Dendritic cell treated with granulocyte-macrophage colony-stimulating factor and Interleukin-4, amounts not matched to agents 40 ng/mL and 50 ng/mL, for 4 days (primary cell): Measurements from ENCODE around the gene DAZAP1.

Experiments
- H3K27ac Mint-ChIP-seq: one replicate; pipeline ENCODE4 v1.8.0; 2022; ENCODE audit warnings: mild to moderate bottlenecking, mixed read lengths
- H3K27me3 Mint-ChIP-seq: one replicate; pipeline ENCODE4 v1.8.0; 2022; ENCODE audit warnings: mild to moderate bottlenecking, mixed read lengths
- H3K36me3 Mint-ChIP-seq: one replicate; pipeline ENCODE4 v1.8.0; 2022; ENCODE audit warnings: low read depth, mixed read lengths
- H3K4me1 Mint-ChIP-seq: one replicate; pipeline ENCODE4 v1.8.0; 2022; ENCODE audit warnings: low read depth, mixed read lengths
- H3K4me3 Mint-ChIP-seq: one replicate; pipeline ENCODE4 v1.8.0; 2022; ENCODE audit warnings: mild to moderate bottlenecking, moderate library complexity, mixed read lengths
- H3K9me3 Mint-ChIP-seq: one replicate; pipeline ENCODE4 v1.8.0; 2022; ENCODE audit warnings: mixed read lengths
- intact Hi-C: fragments of 100-400 bp; cut with micrococcal nuclease; formaldehyde crosslinking; loops from one replicate; pipeline ENCODE4 v1.15.0; 2022

The DAZAP1 gene

DNA sequence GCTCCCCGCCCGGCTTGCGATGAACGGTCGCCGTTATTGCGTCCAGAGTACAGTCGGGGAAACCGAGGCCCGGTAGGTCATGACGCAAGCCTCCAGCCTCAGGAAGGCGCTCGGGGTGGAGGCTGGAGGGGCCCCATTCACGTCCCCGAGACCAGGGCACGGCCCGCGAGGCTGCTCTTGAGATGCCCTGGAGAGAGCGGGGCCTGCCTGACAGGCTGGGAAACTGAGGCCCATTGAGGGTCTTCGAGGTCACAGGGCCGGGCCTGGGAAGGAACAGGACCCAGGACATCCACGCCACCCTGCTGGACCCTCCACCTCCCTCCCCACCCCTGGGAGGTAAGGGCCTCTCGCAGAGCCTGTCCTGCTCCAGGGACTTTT is 23.3 kb upstream of the DAZAP1 start:
- Mint-ChIP-seq H3K27ac (peak overlapping the region; percentile 92), H3K4me3 (peak overlapping the region; percentile 82), H3K27me3 (peaks cover 13% of the 10 kb centered on the region), H3K4me1 (peaks cover 43% of the 10 kb centered on the region), H3K9me3 (no peaks in the 10 kb centered on the region), H3K36me3 (peaks cover 43% of the 10 kb centered on the region)
- intact Hi-C loops: no loop called here

DNA sequence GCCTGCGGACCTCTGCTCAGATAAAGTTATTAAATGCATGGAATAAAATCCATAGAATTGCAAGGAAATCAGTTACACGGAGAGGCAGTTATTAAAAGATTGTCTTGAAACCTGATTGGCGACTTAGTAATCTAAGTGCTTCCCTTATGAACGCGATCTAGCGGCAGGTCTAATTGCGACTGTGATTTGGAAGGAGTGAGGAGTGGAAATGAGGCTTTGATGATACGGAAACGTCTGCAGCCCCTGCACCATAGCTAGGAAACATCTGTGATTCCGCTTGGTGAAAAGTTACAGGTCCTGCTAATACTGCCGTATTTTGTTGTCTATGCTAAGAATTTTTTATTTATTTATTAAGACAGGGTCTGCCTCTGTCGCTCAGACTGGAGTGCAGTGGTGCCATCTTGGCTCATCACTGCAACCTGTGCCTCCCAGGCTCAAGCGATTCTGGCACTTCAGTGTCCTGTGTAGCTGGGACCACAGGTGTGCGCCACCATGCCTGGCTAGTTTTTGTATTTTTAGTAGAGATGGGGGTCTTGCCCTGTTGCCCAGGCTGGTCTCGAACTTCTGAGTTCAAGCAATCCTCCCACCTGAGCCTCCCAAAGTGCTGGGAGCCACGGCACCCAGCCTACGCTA is 22.8 kb upstream of the DAZAP1 start:
- H3K27me3 Mint-ChIP-seq: peaks cover 11% of the 10 kb centered on the region
- H3K4me1 Mint-ChIP-seq: peaks cover 43% of the 10 kb centered on the region
- peak overlapping the region; percentile 92 for H3K27ac Mint-ChIP-seq
- peaks cover 48% of the 10 kb centered on the region for H3K36me3 Mint-ChIP-seq
- no peaks in the 10 kb centered on the region for H3K9me3 Mint-ChIP-seq
- intact Hi-C loops: no loop called here
- H3K4me3 Mint-ChIP-seq: peak overlapping the region; percentile 82

DNA sequence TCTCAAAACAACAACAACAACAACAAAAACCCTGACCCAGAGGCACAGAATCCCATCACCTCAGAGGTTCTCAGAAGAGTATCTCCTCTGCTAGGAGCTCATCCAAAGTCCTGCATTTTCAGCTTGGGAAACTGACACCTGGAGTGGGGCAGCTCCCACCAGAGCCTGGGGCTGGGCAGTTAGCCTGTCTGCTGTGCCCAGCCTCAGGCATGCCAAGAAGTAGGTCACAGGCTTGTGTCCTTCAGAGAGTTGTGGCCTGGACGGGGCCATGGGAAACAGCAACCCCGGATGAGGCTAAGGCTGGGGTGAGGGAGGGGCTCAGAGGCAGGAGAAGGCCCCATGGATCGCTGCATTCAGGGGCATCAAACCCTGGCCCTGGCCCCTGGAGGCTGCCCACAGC is 21.6 kb upstream of the DAZAP1 start:
- intact Hi-C loops: no loop called here
- Mint-ChIP-seq H3K4me3 (no peak overlapping the region), H3K36me3 (peaks cover 60% of the 10 kb centered on the region), H3K27me3 (no peaks in the 10 kb centered on the region), H3K9me3 (no peaks in the 10 kb centered on the region), H3K4me1 (peaks cover 37% of the 10 kb centered on the region), H3K27ac (no peak overlapping the region)

DNA sequence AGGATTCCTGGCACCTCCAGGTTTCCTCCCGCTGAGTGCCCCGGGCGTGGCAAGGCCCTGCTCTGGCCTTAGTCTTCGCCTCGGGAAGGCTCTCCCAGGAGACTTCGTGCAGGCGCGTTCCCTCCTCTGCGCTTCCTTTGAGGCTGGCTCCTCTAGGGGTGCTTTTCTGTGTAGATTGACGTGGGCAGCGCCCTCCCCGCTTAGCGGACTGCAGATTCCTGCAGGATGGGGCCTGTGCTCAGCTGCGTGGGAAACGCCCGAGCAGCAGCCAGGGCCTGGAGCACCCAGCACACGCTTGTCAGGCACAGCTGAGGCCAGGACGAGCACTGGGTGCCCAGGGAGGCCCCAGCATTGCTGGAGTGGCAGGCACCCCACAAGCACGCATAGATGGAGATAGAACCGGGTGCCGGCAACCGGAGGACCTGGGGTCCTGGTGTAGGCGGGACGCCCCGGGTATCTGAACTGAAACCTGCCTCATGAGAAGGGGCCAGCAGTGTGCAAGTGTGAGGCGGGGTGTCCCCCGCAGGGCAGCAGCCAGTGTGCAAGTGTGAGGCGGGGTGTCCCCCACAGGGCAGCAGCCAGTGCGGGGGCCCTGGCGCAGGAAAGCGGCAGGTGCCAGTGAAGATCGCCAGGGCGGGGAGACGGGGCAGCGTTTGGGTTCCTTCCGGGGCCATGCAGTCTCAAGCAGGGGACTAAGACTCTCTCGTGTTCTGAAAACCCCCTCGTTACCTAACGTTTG is 20.3 kb upstream of the DAZAP1 start:
- Mint-ChIP-seq H3K4me1 (peaks cover 37% of the 10 kb centered on the region), H3K9me3 (no peaks in the 10 kb centered on the region), H3K4me3 (no peak overlapping the region), H3K27me3 (no peaks in the 10 kb centered on the region), H3K36me3 (peaks cover 73% of the 10 kb centered on the region), H3K27ac (no peak overlapping the region)
- intact Hi-C loops: no loop called here

DNA sequence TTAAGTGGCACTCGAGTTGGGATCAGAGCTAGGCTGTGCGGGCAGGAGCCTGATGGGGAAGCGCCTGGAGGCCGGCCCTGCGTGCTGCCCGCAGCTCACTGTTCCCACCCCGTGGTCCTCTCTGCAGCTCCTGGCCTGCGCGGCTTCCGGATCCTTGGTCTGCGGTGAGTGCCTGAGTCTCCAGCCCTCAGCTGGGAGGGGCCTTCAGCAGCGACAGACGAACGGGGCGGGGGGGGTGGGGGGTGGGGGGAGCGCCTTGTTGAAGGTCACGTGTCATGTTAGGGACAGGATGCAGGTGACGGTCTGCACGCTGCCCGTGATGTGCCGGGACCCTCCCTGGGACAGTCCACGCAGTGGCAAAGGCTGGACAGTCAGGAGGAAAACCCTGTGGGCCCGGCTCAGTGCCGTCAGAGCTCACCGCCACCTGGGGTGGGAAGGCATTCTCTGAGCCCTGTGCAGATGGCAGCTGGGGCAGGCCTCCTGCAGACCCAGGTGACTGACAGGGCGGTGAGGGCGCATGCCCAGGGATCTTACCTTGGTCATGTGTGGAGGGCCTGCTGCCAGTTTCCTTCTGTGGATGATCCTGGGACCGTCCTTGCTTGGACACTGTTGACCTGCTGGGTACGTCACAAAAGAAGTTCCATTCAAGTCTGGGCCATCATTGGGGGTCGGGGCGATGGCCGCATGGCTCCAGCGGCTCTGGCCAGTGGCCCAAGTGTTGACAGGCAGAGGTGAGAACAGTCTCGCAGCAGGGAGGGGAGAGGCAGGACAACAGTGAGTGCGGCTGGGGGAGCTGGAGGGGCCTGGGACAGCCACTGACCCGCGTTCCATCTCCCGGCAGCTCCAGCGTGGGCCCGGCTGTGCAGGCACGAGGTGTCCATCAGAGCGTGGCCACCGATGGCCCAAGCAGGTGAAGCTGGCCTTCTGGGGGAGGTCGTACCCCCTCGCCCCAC is 19.4 kb upstream of the DAZAP1 start:
- Mint-ChIP-seq H3K36me3 (peaks cover 82% of the 10 kb centered on the region), H3K4me1 (peaks cover 34% of the 10 kb centered on the region), H3K4me3 (no peak overlapping the region), H3K9me3 (no peaks in the 10 kb centered on the region), H3K27ac (no peak overlapping the region), H3K27me3 (no peaks in the 10 kb centered on the region)
- intact Hi-C loops: no loop called here

DNA sequence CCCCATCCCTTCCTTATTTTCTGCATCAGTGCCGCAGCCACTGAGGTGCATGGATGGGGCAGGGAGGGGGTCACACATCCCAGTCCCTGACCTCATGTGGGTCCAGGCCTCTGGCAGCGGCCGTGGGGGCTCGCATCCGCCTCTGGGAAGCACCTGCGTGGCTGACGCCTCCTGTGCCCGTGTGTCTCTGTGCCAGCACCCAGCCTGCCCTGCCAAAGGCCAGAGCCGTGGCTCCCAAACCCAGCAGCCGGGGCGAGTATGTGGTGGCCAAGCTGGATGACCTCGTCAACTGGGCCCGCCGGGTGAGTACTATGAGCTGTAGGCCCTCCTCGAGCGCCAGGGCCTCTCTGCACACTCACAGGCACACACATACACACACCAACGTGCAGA is 18.8 kb upstream of the DAZAP1 start:
- Mint-ChIP-seq H3K9me3 (no peaks in the 10 kb centered on the region), H3K4me3 (no peak overlapping the region), H3K27me3 (no peaks in the 10 kb centered on the region), H3K4me1 (peaks cover 28% of the 10 kb centered on the region), H3K27ac (no peak overlapping the region), H3K36me3 (peaks cover 83% of the 10 kb centered on the region)
- intact Hi-C loops: no loop called here

DNA sequence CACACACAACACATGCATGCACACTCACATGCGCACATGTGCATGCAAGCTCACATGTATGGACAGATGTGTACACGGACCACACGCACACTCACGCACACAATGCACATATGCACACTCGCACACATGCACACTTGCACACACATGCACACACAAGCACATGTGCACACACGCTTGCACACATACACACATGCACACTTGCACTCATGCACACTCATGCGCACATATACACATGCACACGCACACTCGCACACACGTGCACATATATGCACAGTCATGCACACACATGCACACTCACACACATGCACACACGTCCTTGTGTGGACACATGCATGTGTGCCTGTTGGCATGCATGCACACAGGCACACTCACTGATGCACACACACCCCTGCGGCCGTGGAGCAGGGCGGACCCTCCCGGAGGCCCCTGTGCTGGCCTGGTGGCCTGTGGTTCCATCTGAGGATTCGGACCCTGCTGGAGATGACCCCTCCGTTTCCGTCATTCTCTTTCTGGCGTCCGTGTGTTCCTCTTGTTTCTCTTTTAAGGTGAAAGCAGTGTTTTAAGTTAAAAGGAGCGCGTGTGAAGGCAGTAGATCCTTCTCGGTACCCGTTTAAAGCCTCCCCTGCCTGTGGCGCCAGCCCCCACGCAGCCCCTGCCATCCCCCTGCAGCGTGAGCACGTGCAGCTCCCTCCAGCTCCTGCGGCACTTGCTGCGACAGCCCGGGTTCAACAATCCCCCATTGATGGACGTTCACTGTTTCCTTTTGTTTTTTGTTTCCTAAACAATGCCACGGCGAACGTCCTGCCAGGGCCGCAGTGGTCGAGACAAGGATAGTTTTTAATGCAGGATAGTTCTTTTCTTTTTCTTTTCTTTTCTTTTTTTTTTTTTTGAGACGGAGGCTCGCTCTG is 18.1 kb upstream of the DAZAP1 start:
- no peaks in the 10 kb centered on the region for H3K27me3 Mint-ChIP-seq
- H3K4me1 Mint-ChIP-seq: peaks cover 28% of the 10 kb centered on the region
- H3K27ac Mint-ChIP-seq: no peak overlapping the region
- no peak overlapping the region for H3K4me3 Mint-ChIP-seq
- H3K9me3 Mint-ChIP-seq: no peaks in the 10 kb centered on the region
- peaks cover 88% of the 10 kb centered on the region for H3K36me3 Mint-ChIP-seq
- intact Hi-C loops: no loop called here

DNA sequence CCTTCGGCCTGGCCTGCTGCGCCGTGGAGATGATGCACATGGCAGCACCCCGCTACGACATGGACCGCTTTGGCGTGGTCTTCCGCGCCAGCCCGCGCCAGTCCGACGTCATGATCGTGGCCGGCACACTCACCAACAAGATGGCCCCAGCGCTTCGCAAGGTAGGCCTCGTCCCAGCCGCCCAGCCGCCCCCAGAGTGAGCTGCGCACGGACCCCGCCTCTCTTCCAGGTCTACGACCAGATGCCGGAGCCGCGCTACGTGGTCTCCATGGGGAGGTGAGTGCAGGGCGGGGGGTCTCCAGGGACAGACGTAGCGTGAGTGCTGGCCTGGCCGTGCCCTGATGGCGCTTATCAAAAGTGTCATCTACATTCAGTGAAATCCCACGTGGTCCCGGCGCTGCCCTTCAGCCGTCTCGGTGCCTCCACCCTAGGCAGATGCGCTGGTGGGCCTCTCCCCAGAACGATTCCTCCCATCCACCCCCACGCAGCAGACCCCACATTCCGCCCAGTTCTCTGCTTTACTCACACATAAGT is 16.4 kb upstream of the DAZAP1 start:
- H3K27me3 Mint-ChIP-seq: no peaks in the 10 kb centered on the region
- peaks cover 16% of the 10 kb centered on the region for H3K4me1 Mint-ChIP-seq
- H3K36me3 Mint-ChIP-seq: peaks cover 100% of the 10 kb centered on the region
- no peak overlapping the region for H3K4me3 Mint-ChIP-seq
- intact Hi-C loops: no loop called here
- H3K9me3 Mint-ChIP-seq: no peaks in the 10 kb centered on the region
- H3K27ac Mint-ChIP-seq: no peak overlapping the region

DNA sequence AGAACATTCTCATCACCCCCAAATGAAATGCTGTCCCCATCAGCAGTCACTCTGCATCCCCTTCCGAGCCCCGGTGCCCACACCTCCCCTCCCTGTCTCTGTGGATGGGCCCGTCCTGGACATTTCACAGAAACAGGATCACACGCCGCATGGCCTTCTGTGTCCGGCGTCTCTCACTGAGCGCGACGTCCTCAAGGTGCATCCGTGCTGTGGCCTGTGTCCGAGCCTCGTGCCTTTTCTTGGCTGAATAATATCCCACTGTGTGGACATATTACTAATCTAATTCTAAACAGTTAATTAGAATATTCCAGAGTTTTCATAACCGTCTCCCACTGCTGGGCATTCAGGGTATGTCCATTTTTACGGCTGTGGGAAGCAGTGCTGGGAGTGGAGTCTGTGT is 15.0 kb upstream of the DAZAP1 start:
- H3K9me3 Mint-ChIP-seq: no peaks in the 10 kb centered on the region
- intact Hi-C loops: no loop called here
- peaks cover 19% of the 10 kb centered on the region for H3K4me1 Mint-ChIP-seq
- H3K27ac Mint-ChIP-seq: no peak overlapping the region
- peaks cover 88% of the 10 kb centered on the region for H3K36me3 Mint-ChIP-seq
- no peak overlapping the region for H3K4me3 Mint-ChIP-seq
- H3K27me3 Mint-ChIP-seq: no peaks in the 10 kb centered on the region

DNA sequence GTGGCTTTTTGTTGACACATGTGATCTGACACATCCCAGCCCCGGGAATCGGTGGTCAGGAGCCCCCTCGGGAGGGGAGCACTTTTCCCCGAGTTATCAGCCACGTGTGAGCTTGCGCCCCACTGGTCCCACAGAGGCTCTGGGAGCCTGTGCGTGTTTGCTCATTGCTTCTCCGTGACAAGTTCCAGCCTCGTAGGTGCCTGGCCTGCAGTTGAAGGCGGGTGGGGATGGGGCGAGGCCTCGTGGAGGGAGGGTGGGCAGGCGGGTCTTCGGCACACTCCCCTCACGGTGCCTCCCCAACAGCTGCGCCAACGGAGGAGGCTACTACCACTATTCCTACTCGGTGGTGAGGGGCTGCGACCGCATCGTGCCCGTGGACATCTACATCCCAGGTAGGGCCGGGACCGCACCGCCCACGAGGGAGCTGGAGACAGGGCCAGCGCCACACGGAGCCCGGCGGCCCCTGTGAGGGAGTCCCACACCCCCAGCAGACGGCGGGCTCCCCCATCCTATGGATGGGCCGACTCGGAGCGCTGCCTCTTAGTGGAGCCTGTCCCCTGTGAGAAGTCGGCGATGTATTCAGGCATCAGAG is 14.4 kb upstream of the DAZAP1 start:
- peaks cover 22% of the 10 kb centered on the region for H3K4me1 Mint-ChIP-seq
- H3K9me3 Mint-ChIP-seq: no peaks in the 10 kb centered on the region
- H3K27me3 Mint-ChIP-seq: no peaks in the 10 kb centered on the region
- H3K4me3 Mint-ChIP-seq: no peak overlapping the region
- H3K27ac Mint-ChIP-seq: no peak overlapping the region
- H3K36me3 Mint-ChIP-seq: peaks cover 82% of the 10 kb centered on the region
- intact Hi-C loops: no loop called here

DNA sequence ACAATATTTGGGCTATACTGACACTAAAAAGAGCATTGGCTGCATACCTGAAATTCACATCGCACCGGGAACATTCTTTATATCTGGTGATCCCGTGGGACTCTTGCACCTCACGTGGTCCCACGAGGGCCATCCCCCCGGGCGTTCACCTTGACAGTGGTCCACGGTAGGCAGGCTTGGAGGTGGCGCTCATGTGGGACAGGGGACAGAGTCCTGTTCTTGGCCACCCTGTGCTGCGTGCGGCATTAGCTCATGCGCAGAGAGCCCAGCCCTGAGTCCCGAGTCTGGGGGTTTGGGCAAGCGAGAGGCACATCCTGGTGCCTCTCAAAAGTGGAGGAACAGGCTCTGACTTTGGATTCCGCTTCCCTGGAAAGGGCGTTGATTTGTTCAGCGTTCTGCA is 13.5 kb upstream of the DAZAP1 start:
- Mint-ChIP-seq H3K27me3 (peaks cover 2% of the 10 kb centered on the region), H3K4me3 (no peak overlapping the region), H3K36me3 (peaks cover 74% of the 10 kb centered on the region), H3K4me1 (peaks cover 22% of the 10 kb centered on the region), H3K9me3 (no peaks in the 10 kb centered on the region), H3K27ac (no peak overlapping the region)
- intact Hi-C loops: no loop called here

DNA sequence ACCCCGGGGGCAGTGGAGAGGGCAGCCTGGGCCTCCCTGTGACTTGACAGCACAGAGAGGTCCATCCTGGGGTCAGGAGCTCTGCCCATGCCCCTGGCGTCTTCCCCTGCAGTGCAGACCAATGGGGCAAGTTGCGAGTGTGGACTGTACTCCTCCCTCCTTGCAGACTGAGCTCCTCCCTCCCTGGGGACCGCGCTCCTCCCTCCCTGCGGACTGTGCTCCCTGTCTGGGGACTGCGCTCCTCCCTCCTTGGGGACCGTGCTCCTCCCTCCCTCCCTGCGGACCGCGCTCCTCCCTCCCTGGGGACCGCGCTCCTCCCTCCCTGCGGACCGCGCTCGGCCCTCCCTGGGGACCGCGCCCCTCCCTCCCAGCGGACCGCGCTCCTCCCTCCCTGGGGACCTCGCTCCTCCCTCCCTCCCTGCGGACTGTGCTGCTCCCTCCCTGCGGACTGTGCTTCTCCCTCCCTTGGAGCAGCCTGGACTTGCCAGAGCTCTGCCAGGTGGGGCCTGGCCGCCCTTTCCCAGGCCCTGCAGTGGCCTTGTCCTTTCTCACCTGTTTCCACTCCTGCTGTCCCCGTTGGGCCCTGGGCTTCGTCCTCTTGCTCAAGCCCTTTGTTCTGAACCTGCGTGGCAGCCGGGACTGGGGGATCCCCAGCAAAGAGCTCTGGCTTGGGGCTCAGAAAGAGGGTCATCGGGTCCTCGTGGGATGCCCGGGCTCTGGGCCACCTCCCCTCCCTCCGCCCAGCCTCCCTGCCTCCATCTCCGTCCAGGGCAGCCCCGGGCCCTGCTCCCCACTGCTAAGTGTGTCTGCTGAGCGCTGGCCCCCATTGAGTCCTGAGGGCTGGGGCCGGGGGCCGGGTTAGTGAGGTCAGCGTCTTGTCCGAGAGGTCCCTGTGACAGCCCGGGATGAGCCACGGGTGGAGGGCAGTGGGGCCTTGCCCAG is 12.9 kb upstream of the DAZAP1 start:
- Mint-ChIP-seq H3K27me3 (peaks cover 9% of the 10 kb centered on the region), H3K4me3 (no peak overlapping the region), H3K36me3 (peaks cover 67% of the 10 kb centered on the region), H3K4me1 (peaks cover 22% of the 10 kb centered on the region), H3K27ac (no peak overlapping the region), H3K9me3 (no peaks in the 10 kb centered on the region)
- intact Hi-C loops: no loop called here
